HG03135 (cell line): ENCODE results near the gene PRAMEF12.
"Not testable (repeated sequence)": the region's sequence is repeated elsewhere in the genome, so short reads cannot be mapped to it uniquely, and the experiment has no call there.

Experiments used
- ATAC-seq: cut with Tn5 transposase; IDR thresholded peaks from one replicate; pipeline ENCODE4 v1.9.1; 2021; ENCODE audit warnings: mild to moderate bottlenecking, moderate library complexity; ENCODE audit not compliant: unreplicated experiment

PRAMEF12 gene

GRCh38 chr1:12773438-12773837, at the start of gene PRAMEF12:
Gene PRAMEF12, plus strand, starts transcription at chr1:12773738. Its CDS starts 1,130 bp downstream, at chr1:12774868.
- ATAC-seq: no peak

DNA sequence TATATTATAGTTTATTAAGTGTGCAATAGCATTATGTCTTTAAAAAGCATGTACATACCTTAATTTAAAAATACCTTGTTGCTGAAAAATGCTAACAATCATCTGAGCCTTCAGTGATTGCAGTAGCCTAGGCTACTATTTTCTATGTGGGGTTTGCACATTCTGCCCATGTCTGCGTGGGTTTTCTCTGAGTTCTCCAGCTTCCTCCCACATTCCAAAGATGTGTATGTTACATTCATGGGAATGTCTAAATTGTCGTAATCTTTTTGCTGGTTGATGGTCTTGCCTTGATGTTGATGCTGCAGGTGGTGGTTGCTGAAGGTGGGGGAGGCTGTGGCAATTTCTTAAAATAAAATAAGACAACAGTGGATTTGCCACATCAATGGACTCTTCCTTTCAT, 45.1 kb upstream of the PRAMEF12 start:
- ATAC-seq: no peak

GRCh38 chr1:12730156-12730555, 43.4 kb upstream of the PRAMEF12 start:
- ATAC-seq: no peak

- not testable (repeated sequence) for ATAC-seq
Measured at GRCh38 chr1:12731084-12731483, 42.5 kb upstream of the PRAMEF12 start.

- ATAC-seq: no peak
Measured at GRCh38 chr1:12734651-12735050, 38.9 kb upstream of the PRAMEF12 start.

GRCh38 chr1:12738934-12739333, 34.6 kb upstream of the PRAMEF12 start:
- no peak for ATAC-seq

GRCh38 chr1:12739613-12740012, 33.9 kb upstream of the PRAMEF12 start:
- no peak for ATAC-seq

DNA sequence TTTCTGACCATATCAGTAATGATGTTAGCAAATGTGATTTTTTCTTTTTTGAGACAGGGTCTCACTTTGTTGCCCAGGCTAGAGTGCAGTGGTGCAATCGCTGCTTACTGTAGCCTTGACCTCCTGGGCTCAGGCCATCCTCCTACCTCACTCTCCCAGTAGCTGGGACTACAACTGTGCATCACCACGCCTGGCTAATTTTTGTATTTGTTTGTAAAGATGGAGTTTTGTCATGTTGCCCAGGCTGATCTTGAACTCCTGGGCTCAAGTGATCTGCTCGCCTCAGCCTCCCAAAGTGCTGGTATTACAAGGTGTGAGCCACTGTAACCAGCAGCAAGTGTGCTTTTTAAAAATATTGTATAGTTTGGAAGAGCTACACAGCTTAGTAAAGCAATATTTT, 31.6 kb upstream of the PRAMEF12 start:
- ATAC-seq: no peak

DNA sequence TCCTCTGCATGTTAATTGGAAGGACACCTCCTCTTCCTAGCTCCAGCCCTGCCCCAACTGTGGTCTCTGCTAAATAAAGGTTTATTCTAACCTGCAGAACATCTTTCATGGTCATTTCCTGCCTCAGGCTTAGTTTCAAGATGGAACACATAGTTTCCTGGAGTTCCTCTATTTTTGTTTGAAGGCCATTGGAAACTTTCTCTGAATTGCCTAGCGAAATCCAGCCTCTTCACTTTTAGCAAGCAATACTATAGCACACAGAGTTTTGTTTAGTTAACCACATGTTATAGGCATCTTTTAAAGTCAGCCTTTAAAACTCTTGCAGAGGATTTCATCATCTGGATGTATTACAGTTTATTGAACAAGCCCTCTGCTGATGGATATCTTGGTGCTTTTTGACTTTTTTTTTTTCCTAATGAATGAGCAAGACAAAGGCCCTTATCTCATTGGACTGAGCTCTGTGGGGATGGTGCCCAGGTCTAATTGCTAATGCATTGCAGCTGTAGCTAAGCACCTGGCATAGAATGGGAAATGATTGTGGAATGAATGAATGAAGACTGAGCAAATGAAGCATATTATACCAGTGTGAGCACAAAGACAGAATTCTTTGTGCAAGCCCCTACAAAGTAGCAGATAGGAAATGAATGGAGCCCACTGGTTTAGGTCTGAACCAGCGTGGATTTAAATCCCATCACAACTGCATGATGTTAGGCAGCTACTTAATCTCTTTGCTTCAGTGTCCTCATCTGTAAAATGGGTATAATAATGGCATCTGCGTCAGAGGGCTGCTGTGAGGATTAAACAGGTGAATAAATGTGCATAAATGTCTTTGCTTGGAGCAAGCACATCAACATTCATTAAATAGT, 28.2 kb upstream of the PRAMEF12 start:
- no peak for ATAC-seq

GRCh38 chr1:12745992-12746323, 27.6 kb upstream of the PRAMEF12 start, which contains the start of gene CFAP107:
Gene CFAP107, plus strand, starts transcription at chr1:12746200. Its CDS starts 231 bp downstream, at chr1:12746431.
- no peak for ATAC-seq

- no peak for ATAC-seq
Measured at GRCh38 chr1:12748778-12749355, 24.7 kb upstream of the PRAMEF12 start.

- ATAC-seq: no peak
Measured at GRCh38 chr1:12754738-12755137, 18.8 kb upstream of the PRAMEF12 start.

DNA sequence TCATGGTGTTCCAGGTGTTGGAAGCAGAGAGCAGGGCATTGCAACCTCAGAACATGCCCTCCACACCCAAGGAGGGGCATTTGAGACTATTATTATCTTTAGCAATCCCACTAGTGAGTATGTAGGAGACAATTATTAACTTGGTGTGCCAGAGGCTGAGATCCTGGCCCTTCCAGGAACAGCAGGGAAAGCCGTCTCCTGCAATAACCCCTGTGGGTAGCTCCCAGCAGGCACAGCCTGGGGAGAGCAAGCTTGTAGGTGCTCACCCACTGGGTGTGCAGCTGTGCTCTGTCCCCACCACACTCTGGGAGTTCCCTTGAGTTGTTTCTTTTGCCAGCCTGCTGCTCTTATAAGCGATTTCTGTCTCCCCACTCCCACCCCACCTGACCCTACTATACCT, 17.3 kb upstream of the PRAMEF12 start:
- no peak for ATAC-seq

- ATAC-seq: no peak
Measured at GRCh38 chr1:12756768-12757413, 16.6 kb upstream of the PRAMEF12 start.

GRCh38 chr1:12757836-12758235, 15.7 kb upstream of the PRAMEF12 start:
- ATAC-seq: no peak

DNA sequence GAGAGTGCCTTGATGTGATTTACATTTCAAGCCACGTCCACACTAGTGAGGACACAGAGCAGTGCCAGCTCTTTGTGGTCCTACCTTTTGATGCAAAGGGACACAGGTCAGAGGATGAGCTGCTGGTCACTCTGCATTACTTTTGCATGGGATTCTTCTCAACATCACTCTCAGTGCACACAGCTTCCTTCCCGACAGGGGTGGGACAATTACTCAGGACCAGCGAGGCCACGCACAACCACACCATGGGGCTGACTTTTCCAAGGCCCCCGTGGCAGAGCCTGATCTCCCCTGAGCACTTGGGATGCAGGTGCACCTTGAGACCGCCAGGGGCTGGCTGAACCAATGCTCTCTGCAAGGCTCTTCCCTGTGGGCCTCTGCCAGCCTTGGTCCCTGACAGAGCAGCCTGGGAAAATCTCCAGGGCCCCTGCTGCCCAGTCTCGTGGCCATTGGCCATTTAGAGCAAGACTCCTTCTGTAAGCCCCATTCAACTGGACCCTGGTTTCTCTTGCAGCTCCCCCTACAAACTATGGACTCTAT, 13.2 kb upstream of the PRAMEF12 start:
- ATAC-seq: no peak

DNA sequence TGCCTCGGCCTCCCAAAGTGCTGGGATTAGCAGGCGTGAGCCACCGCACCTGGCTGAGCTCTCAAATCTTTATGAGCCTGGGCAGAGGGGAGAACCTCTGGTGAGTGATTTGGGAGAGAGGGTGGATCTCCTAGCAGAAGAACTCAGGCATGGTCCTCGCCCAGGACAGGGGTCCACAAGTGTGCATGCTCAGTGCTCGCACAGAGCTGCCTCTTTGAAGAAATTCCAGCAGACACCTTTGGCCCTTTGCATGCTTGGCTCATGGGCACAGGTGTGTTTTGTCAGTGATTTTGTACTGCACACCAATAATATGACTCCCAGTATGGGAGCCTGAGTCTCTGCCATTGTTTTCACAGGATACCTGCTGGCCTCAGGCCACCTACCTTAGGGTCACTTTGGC, 11.8 kb upstream of the PRAMEF12 start:
- no peak for ATAC-seq

DNA sequence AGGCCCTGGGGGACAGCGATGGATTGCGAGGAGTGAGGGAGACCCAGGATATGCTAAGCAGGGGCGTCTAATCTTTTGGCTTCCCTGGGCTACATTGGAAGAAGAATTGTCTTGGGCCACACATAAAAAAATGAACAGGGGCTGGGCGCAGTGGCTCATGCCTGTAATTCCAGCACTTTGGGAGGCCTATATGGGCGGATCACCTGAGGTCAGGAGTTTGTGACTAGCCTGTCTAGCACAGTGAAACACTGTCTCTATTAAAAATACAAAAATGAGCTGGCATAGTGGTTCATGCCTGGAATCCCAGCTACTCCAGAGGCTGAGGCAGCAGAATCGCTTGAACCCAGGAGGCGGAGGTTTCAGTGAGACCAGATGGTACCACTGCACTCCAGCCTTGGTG, 10.8 kb upstream of the PRAMEF12 start:
- ATAC-seq: no peak

- no peak for ATAC-seq
Measured at GRCh38 chr1:12763479-12763878, 10.1 kb upstream of the PRAMEF12 start.

DNA sequence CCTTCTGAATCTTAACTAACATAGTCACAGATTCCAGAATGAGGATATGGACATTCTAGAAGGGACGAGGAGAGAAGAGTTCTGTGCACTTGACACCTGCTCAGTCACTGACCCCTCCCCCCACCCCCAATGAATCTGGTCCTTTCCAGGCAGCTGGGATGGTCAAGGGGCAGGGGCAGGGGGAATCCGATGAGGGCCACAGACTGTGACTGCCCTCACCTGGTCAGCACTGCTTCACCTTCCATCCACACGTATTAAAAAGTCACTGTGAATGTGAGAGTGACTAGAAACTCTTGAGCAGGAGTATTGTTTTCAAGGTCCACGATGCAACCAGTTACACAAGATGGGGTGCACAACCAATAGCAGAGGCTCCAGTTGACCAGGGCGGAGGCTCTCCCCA, 9.5 kb upstream of the PRAMEF12 start:
- ATAC-seq: no peak

GRCh38 chr1:12769031-12769430, 4.5 kb upstream of the PRAMEF12 start:
- ATAC-seq: no peak
